Activated gamma-delta T cell treated with anti-CD3 and anti-CD28 coated beads, Interleukin-2, amount 50 U/mL, for 16 hours (primary cell): ENCODE data around the gene PAK4.

Source experiments
- DNase-seq: peaks from one replicate; pipeline ENCODE4 v3.0.0-alpha.2; 2020; ENCODE audit warnings: low read depth

PAK4 gene

GRCh38 chr19:39146686-39147450 lies 21.3 kb downstream of the PAK4 start:
- no peak for DNase-seq

GRCh38 chr19:39147480-39147879 lies 21.9 kb downstream of the PAK4 start:
- no peak for DNase-seq

- DNase-seq = no peak
Measured at GRCh38 chr19:39148939-39149529, 23.4 kb downstream of the PAK4 start.

GRCh38 chr19:39150235-39150634 lies 24.6 kb downstream of the PAK4 start:
- no peak for DNase-seq

GRCh38 chr19:39150807-39151600 lies 25.4 kb downstream of the PAK4 start:
- DNase-seq = no peak

GRCh38 chr19:39152066-39152465 lies 26.5 kb downstream of the PAK4 start:
- DNase-seq = no peak

GRCh38 chr19:39154100-39154628 lies 28.6 kb downstream of the PAK4 start:
- no peak for DNase-seq

- no peak for DNase-seq
Measured at GRCh38 chr19:39154629-39155100, 29.1 kb downstream of the PAK4 start.

GRCh38 chr19:39155114-39155700 lies 29.6 kb downstream of the PAK4 start:
- DNase-seq = no peak

GRCh38 chr19:39155741-39156140 lies 30.2 kb downstream of the PAK4 start:
- DNase-seq = no peak

- DNase-seq = no peak
Measured at GRCh38 chr19:39156326-39157230, 31.0 kb downstream of the PAK4 start.

- DNase-seq = no peak
Measured at GRCh38 chr19:39157275-39157996, 31.9 kb downstream of the PAK4 start.

GRCh38 chr19:39157997-39158389 lies 32.4 kb downstream of the PAK4 start:
- DNase-seq = no peak

- DNase-seq = no peak
Measured at GRCh38 chr19:39158646-39159260, 33.2 kb downstream of the PAK4 start.

- DNase-seq = no peak
Measured at GRCh38 chr19:39160523-39160861, 34.9 kb downstream of the PAK4 start.

GRCh38 chr19:39160889-39161672 lies 35.5 kb downstream of the PAK4 start:
- DNase-seq = no peak

- no peak for DNase-seq
Measured at GRCh38 chr19:39162441-39163043, 37.0 kb downstream of the PAK4 start.

GRCh38 chr19:39163621-39164020 lies 38.0 kb downstream of the PAK4 start:
- no peak for DNase-seq

- no peak for DNase-seq
Measured at GRCh38 chr19:39164289-39164688, 38.7 kb downstream of the PAK4 start.
